IPS-15b (cell line): Measurements from ENCODE around the gene PTPA.

Experiments used
- H3K27me3 ChIP-seq: one replicate; pipeline ENCODE4 v1.6.1; 2013; ENCODE audit warnings: low read length; ENCODE audit not compliant: control insufficient read depth, insufficient read depth
- H3K36me3 ChIP-seq: one replicate; pipeline ENCODE4 v1.6.1; 2013; ENCODE audit warnings: low read length; ENCODE audit not compliant: control insufficient read depth, insufficient read depth
- H3K4me1 ChIP-seq: one replicate; pipeline ENCODE4 v1.6.1; 2013; ENCODE audit warnings: mild to moderate bottlenecking, low read length; ENCODE audit not compliant: control insufficient read depth, insufficient read depth
- H3K4me3 ChIP-seq: one replicate; pipeline ENCODE4 v1.5.1; 2013; ENCODE audit warnings: low read depth, low read length
- H3K9ac ChIP-seq: one replicate; pipeline ENCODE4 v1.6.1; 2013; ENCODE audit warnings: low read depth, mild to moderate bottlenecking, low read length
- H3K9me3 ChIP-seq: one replicate; pipeline ENCODE4 v1.6.1; 2013; ENCODE audit warnings: mild to moderate bottlenecking, low read length; ENCODE audit not compliant: control insufficient read depth, insufficient read depth

Gene PTPA

DNA sequence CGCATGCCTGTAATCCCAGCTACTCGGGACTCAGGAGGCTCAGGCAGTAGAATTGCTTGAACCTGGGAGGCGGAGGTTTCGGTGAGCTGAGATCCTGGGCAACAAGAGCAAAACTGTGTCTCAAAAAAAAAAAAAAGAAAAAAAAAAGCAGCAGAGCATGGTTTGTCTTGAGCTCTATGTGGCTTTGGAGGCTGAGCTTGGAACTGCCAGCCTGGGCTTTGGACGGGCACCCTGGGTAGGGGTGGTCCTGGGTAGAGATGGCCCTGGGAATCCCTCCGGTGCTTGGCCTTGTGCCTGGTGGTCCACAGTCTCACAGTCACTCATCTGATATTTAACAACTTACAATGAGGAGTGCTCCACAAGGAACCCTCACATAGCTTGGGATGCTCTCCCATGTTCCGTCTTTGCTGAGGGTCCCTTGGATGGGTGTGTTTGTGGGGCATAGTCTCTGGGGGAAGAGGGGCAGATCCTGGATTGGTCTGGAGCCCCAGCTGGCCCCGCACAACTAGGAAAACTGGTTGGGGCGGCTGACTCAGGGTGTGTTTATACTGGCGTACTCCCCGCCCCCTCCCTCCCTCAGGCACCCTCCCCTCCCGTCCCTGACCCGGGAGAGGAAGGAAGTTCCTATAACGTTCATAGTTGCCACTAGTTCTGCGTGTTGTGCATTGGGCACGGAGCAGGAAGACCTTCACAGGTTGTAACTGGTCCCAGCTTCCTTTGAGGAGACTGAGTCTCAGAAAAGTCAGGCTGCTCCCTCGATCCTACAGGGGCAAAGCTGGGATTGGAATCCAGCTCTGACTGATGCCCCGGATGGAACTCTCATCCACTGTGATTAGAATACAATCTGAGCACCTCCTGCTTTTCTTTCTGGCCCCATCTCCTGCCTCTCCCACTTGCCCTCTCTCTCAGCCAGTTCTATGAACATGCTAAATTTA is 55.7 kb downstream of the PTPA start:
- Histone ChIP-seq H3K36me3 (no peaks in the 10 kb centered on the region), H3K27me3 (peaks cover 5% of the 10 kb centered on the region), H3K4me1 (peaks cover 11% of the 10 kb centered on the region), H3K9me3 (no peaks in the 10 kb centered on the region), H3K9ac (no peak overlapping the region), H3K4me3 (peak overlapping the region; percentile 18)

DNA sequence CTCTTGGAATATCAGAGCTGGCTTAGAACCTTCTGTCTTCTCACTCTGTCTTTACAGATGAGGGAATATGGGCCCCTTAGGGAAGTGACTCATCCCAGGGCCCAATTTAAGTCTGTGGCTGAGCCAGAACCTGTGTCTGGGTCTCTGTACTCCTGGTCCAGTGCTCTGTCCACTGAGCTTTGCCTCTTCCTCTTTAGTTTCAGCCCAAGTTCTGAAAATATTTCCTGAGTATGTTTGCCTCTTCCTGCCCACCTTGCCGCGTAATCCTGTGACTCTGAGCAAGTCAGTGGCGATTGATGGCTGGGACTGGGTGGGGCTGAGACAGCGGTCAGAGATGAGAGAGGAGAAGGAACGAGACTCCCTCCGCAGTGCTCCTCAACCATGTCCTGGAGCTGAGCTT is 59.0 kb downstream of the PTPA start:
- H3K9me3 ChIP-seq = no peaks in the 10 kb centered on the region
- H3K36me3 ChIP-seq = no peaks in the 10 kb centered on the region
- H3K4me3 ChIP-seq = no peak overlapping the region
- no peak overlapping the region for H3K9ac ChIP-seq
- peaks cover 16% of the 10 kb centered on the region for H3K4me1 ChIP-seq
- peaks cover 27% of the 10 kb centered on the region for H3K27me3 ChIP-seq

DNA sequence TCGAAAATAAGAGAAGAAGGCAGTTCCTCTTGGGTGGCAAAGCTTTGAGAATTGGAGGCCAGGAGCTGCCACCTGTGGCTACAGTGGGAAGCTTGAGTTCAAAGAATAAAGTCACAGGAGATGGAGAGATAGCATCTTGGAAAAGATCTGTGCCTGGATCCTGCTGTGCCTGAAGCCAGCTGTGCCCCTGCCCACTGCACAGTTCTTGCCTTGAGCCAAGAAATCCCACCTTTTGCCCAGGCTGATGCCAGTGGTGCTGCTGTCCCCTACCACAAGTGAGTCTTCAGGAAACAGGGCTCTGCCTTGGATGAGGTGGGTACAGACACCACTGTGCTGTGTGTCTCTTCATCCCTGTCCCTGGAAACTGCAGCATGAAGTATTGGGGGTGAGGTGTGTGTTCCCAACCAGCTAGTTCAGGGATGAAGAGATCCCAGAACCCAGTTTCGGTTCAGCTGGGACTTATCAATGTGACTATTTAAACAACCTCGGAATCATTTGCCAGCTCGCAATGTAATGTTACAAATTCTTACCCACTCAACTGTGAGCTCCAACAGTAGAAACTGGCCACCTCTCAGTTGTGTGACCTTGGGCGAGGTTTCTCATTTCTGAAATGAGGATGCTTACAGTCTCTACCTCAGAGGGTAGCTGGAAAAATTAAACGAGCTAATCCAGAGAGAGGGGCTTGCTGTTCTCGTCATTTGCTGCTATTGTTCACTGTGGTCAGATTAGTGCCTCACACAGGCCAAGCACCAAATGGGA is 61.0 kb downstream of the PTPA start:
- no peak overlapping the region for H3K4me3 ChIP-seq
- H3K36me3 ChIP-seq = no peaks in the 10 kb centered on the region
- no peaks in the 10 kb centered on the region for H3K9me3 ChIP-seq
- H3K27me3 ChIP-seq = peaks cover 37% of the 10 kb centered on the region
- H3K9ac ChIP-seq = no peak overlapping the region
- H3K4me1 ChIP-seq = peaks cover 12% of the 10 kb centered on the region

DNA sequence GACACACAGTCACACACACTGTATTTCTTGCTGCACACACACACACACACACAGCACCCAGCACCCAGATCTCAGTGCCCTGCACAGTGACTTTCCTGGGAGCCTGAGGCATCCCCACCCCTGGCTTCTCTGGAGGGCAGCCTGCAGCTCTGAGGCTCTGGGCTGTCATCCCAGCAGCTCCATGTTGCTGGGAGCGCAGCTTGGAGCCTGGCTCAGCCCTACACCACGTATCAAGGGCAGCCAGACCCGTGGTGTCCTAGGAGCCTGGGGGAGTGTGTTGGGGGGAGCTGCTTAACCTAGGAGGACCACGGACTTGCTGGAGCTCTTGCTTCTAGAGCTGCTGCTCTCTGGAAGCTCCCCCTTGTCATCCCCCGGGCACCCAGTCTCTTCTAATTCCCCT is 61.6 kb downstream of the PTPA start:
- Histone ChIP-seq H3K9ac (no peak overlapping the region), H3K9me3 (no peaks in the 10 kb centered on the region), H3K36me3 (no peaks in the 10 kb centered on the region), H3K4me3 (peak overlapping the region; percentile 62), H3K27me3 (peaks cover 39% of the 10 kb centered on the region), H3K4me1 (peaks cover 9% of the 10 kb centered on the region)

DNA sequence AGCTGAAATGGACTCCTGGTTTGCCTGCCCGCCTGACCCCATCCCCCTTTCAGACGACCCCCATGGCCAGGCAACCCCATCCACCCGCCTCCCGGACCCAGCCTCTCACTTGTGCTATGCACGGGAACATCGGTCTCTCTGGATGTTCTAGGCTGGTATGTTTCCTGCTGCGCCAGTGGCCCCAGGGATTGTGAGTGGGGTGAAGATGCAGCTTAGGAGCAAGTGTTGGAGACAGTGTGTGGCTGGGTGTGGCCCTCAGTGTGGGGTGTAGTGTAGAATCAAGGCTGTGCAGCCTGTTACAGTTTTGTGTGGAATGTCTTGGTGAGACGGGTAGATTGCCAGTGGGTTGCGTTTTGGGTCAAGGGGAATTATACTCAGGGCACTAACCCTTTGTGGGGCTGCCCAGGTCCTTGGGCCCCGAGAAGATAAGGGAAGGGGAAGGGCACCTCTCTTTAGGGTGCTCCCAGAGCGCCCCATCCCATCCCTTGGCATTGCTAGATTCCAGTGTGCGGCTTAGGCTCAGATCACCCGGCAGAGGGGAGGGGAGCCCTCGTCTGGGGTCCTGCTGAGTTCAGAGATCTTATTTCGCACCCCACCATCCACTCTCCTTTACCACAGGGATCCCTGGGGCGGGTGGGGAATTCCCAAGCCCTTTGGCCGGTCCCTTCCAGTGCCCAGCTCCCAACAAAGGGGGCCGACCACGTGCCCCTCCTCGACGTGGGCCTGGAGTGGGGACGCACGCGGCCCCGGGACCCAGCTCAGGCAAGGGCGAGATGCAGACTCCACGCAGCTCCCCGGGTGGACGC is 62.3 kb downstream of the PTPA start:
- Histone ChIP-seq H3K36me3 (no peaks in the 10 kb centered on the region), H3K27me3 (peaks cover 41% of the 10 kb centered on the region), H3K9me3 (no peaks in the 10 kb centered on the region), H3K4me1 (peaks cover 5% of the 10 kb centered on the region), H3K9ac (no peak overlapping the region), H3K4me3 (peak overlapping the region; percentile 62)

DNA sequence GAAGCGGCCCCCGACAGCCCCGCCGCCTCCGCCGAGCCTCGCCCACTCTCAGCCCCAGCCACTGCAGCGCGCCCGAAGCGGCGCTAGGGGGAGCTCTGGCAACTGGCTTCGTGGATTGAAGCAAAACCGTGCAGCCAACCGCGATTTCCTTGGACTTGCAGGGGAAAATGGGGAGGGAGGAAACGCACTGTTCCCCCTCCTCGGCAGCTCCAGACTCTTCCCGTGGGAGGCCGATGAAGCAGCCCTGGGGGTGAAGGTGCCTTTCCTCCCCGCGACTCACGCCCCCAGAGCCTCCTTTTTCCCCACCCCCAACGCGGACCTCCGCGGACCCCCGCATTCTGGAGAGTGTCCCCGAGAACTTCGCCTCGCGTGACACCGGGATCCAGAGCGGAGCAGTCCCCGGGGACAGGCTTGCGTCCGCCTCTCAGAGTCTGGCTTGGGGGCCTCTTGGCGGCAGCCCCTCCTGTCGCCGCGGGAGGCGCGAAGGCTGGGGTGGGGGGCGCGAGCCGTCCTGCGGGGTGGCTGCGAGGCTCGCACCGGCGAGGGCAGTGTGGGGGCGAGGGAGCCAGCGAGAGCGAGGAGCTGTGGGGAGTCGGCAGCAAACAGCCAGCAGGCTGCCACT is 63.0 kb downstream of the PTPA start:
- Histone ChIP-seq H3K27me3 (peaks cover 44% of the 10 kb centered on the region), H3K36me3 (no peaks in the 10 kb centered on the region), H3K9ac (peak overlapping the region; percentile 54), H3K9me3 (no peaks in the 10 kb centered on the region), H3K4me1 (peaks cover 7% of the 10 kb centered on the region), H3K4me3 (peak overlapping the region; percentile 62)

DNA sequence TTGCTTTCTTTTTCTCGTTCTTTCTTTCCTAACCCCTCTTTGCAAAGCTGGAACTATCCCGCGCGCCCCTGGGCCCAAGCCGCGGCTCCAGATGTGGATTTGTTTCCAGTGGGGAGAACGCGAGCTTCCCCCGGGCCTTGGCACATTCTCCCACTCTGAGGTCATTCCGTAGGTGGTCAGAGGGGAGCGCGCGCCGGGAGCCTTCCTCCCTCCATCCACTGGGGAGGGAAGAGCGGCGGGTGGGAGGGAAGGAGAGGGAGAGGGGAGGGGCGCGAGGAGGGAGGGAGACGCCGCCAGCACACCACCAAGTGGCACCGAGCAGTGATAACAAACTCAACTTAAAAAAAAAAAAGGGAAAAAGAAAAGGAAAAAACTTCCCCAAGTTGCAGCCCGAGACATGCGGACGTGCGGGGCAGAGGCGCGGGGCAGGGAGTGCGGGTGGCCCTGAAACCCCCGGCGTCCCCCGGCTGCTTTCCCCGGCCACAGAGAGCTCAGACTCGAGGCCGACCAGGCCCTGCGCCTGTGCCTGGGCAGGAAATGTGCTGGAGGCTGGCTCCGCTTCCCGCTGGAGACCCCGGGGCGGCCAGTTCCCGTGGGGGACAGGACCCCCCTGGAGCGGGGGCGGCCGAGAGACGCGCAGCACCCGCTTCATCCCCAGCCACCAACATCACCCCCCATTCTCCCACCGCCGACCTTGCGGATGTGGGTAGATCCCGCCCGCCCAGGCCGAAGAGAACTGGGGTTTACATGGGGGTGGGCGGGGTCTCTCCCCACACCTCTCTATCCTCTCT is 63.7 kb downstream of the PTPA start:
- peaks cover 51% of the 10 kb centered on the region for H3K27me3 ChIP-seq

DNA sequence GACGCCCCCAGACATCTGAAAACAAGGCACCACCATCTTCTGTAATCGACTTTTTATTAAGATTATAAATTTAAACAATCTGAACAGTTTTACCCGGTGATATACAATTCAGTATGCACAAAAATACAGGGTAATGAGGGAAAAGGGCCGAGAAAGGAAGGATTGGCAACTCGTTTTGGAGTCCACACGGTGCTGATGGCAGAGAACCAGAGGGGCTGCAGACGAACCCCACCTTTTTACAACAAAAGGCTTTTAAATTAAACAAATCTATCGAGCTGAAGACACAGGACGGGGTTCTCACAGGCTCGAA is 64.3 kb downstream of the PTPA start:
- Histone ChIP-seq H3K9ac (no peak overlapping the region), H3K36me3 (no peaks in the 10 kb centered on the region), H3K9me3 (no peaks in the 10 kb centered on the region), H3K4me1 (peaks cover 7% of the 10 kb centered on the region), H3K4me3 (peak overlapping the region; percentile 62), H3K27me3 (peaks cover 55% of the 10 kb centered on the region)

More for the DNA sequence above, 63.7 kb downstream of the PTPA start:
- H3K9me3 ChIP-seq = no peaks in the 10 kb centered on the region
- H3K9ac ChIP-seq = peak overlapping the region; percentile 54
- H3K36me3 ChIP-seq = no peaks in the 10 kb centered on the region
- H3K4me3 ChIP-seq = peak overlapping the region; percentile 62
- H3K4me1 ChIP-seq = peaks cover 7% of the 10 kb centered on the region

DNA sequence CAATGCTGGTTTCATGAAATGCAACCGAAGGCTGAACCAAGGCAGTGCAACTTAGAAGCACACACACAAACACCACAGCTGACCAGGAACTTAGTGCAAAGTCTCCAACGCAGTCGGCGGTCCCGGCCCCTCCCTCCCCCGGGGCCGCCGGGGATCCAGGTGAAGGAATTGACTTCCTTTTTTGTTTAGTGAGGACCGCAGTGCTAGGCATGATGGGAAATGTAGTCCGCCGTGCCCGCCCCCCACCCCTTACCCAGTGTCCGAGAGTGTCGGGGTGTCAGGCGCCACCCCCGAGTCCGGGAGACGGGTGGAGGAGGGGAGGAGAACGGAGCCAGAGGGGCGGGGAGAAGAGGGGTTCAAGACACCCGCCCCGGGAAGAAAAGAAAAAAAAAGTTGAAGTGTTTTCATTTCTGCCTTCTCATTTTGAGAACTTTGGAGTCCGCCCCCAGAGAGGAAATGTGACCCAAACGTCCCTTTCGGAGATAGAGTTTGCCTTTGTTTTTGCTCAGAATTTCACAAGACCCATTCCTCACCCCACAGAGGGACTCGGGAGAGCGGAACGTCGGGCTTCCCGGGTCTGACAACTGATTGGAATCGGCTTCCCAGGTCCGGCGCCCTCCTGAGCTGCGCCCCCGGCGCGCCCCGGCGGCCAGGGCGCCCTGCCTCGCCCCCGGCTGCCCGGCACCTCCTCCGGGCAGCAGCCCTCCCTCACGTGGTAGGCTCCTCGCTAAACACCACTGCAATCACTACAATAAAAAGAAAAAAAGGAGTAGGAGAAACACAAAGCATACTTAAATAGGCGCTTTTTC is 64.8 kb downstream of the PTPA start:
- peaks cover 7% of the 10 kb centered on the region for H3K4me1 ChIP-seq
- H3K9ac ChIP-seq = no peak overlapping the region
- peak overlapping the region; percentile 66 for H3K4me3 ChIP-seq
- no peaks in the 10 kb centered on the region for H3K36me3 ChIP-seq
- no peaks in the 10 kb centered on the region for H3K9me3 ChIP-seq
- peaks cover 60% of the 10 kb centered on the region for H3K27me3 ChIP-seq

DNA sequence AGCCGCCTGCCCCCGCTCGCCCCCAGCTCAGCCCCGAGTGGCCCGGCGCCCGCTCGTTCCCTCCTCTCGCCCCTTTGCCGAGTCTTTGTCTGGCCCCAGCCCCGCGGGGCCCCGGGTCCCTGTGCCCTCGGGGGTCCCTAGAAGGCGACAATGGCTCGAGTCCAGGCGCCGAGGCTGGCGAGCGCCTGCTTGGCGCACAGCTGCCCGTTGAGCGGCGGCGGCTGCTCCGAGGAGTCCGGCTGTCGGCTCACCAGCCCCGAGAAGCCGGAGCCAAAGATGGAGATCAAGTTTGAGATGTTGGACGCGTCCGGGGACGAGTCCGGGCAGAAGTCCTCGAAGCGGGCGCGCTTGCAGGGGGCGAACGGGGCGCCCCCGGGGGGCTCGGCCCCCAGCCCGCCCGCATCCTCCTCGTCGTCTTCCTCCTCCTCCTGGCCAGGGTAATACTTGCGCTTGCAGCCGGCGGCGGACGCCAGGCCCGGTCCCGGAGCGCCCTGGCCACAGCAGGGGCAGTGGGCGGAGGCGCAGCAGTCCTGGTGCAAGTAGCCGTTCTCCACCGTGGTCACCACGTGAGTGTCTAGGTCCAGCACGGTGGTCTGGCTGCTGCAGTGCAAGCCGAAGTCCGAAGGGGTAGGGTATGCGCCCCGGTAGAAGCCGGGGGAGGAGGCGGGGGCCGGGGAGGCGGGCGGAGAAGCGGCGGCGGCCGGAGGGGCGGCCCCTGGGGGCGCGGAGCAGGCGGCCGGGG is 65.7 kb downstream of the PTPA start:
- no peaks in the 10 kb centered on the region for H3K9me3 ChIP-seq
- H3K27me3 ChIP-seq = peaks cover 66% of the 10 kb centered on the region
- no peak overlapping the region for H3K9ac ChIP-seq
- H3K4me3 ChIP-seq = peak overlapping the region; percentile 66
- peaks cover 7% of the 10 kb centered on the region for H3K4me1 ChIP-seq
- no peaks in the 10 kb centered on the region for H3K36me3 ChIP-seq
